DOHH2 (cell line): Measurements from ENCODE around the gene DOCK1.

Source experiments
- EZH2phosphoT487 ChIP-seq: fragments of 200-600 bp; sonication (generic); IDR thresholded peaks from 2 replicates; pipeline ENCODE4 v1.6.1; 2017; ENCODE audit warnings: borderline replicate concordance, mild to moderate bottlenecking, antibody characterized with exemption, low read length, moderate library complexity, mixed read lengths
- TF ChIP-seq, protein P1 (sequence below): fragments of 200-600 bp; sonication (generic); IDR thresholded peaks from one replicate; pipeline ENCODE4 v1.5.1; 2014; ENCODE audit warnings: antibody characterized with exemption, mild to moderate bottlenecking, low read depth, low read length; ENCODE audit not compliant: poor library complexity, severe bottlenecking

GRCh38 chr10:127313996-127314700 lies 408.9 kb downstream of the DOCK1 start:
- TF ChIP-seq, protein P1, sequence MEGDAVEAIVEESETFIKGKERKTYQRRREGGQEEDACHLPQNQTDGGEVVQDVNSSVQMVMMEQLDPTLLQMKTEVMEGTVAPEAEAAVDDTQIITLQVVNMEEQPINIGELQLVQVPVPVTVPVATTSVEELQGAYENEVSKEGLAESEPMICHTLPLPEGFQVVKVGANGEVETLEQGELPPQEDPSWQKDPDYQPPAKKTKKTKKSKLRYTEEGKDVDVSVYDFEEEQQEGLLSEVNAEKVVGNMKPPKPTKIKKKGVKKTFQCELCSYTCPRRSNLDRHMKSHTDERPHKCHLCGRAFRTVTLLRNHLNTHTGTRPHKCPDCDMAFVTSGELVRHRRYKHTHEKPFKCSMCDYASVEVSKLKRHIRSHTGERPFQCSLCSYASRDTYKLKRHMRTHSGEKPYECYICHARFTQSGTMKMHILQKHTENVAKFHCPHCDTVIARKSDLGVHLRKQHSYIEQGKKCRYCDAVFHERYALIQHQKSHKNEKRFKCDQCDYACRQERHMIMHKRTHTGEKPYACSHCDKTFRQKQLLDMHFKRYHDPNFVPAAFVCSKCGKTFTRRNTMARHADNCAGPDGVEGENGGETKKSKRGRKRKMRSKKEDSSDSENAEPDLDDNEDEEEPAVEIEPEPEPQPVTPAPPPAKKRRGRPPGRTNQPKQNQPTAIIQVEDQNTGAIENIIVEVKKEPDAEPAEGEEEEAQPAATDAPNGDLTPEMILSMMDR = no peak
- no peak for TF ChIP-seq EZH2phosphoT487
